ENCODE measurements around the gene AREG. TPM values are rescaled to one million over a fixed set of nuclear protein-coding genes. Genes with fewer than 3 reads are reported as not detected.

Gene AREG
- total RNA-seq, 1 experiment from 2014 or later: 146 TPM

DNA sequence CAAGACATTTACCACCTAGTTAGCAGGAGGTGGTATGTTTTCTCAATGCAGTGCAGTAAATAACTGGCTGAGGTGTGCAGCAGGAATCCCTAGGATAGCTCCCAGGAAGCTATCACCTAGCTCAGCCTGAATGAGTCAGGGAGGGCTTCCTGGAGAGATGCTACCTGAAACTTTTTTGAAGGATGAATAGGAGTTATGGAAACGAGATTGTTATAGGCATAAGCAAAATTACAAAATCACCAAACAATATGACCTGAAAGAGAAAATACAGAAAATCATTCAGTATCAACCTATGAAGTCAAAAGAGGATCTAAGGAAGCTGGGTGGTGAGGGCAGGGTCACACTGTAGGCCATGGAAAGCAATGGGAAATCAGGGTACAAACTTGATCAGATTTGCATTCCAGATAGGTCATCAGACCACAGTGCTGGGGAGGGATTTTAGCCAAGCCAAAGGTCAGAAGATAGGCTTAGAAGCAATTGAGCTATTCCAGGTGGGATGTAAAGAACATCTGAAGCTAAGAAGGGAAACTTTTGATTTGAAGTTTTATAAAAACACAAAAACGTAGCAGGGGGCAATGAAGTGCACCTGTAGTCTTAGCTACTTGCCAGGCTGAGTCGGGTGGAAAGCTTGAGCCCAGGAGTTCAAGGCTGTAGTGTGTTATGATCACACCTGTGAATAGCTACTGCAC lies 11.3 kb downstream of the AREG start:
- Mint-ChIP-seq H3K4me3 (ENCODE audit: unreplicated experiment) (peak overlapping the region; percentile 4), H3K9me3 (ENCODE audit: unreplicated experiment) (peaks cover 12% of the 10 kb centered on the region), H3K4me1 (ENCODE audit: low read depth, unreplicated experiment) (peaks cover 27% of the 10 kb centered on the region), H3K36me3 (ENCODE audit: insufficient read depth, unreplicated experiment) (peaks cover 75% of the 10 kb centered on the region), H3K27ac (ENCODE audit: unreplicated experiment) (peak overlapping the region; percentile 77), H3K27me3 (ENCODE audit: insufficient read depth, unreplicated experiment) (no peaks in the 10 kb centered on the region)
- Histone ChIP-seq H3K36me3 (ENCODE audit: control insufficient read depth, insufficient read depth, low read length) (no peaks in the 10 kb centered on the region; the same call in 1 of the 2 replicates), H3K4me1 (peaks cover 16% of the 10 kb centered on the region; the same call in 1 of the 2 replicates), H3K4me3 (ENCODE audit: low read depth, low read length) (no peak overlapping the region), H3K9me3 (peaks cover 7% of the 10 kb centered on the region), H3K27me3 (replicated peaks; ENCODE audit: control insufficient read depth, insufficient read depth, low read length) (no peaks in the 10 kb centered on the region)
- intact Hi-C loops (cut with micrococcal nuclease; ENCODE audit: unreplicated experiment): loop anchor here (1.0 kb wide), 1 partner anchor 76 kb away; no protein-coding TSS in a partner anchor
- BruUV-seq (replicated peaks): no TSS peak
- DNase-seq: no peak
- TF ChIP-seq, protein P1, sequence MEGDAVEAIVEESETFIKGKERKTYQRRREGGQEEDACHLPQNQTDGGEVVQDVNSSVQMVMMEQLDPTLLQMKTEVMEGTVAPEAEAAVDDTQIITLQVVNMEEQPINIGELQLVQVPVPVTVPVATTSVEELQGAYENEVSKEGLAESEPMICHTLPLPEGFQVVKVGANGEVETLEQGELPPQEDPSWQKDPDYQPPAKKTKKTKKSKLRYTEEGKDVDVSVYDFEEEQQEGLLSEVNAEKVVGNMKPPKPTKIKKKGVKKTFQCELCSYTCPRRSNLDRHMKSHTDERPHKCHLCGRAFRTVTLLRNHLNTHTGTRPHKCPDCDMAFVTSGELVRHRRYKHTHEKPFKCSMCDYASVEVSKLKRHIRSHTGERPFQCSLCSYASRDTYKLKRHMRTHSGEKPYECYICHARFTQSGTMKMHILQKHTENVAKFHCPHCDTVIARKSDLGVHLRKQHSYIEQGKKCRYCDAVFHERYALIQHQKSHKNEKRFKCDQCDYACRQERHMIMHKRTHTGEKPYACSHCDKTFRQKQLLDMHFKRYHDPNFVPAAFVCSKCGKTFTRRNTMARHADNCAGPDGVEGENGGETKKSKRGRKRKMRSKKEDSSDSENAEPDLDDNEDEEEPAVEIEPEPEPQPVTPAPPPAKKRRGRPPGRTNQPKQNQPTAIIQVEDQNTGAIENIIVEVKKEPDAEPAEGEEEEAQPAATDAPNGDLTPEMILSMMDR (IDR thresholded peaks at IDR 0.05; ENCODE audit: insufficient read depth in 1 of 2, low read depth in 1 of 2, low read length in 1 of 2, severe bottlenecking in 1 of 2, unreplicated experiment in 1 of 2): no peak
- ChIA-PET CTCF (interaction anchor here (1.4 to 2.6 kb wide), 3 partner anchors 167 to 219 kb away, joined by 5 to 7 read pairs (median 6); no protein-coding TSS in a partner anchor), POLR2A (interaction anchor here (1.3 to 1.5 kb wide), 2 partner anchors 11 to 75 kb away, joined by 4 to 5 read pairs; partner anchors contain the start of gene AREG)

DNA sequence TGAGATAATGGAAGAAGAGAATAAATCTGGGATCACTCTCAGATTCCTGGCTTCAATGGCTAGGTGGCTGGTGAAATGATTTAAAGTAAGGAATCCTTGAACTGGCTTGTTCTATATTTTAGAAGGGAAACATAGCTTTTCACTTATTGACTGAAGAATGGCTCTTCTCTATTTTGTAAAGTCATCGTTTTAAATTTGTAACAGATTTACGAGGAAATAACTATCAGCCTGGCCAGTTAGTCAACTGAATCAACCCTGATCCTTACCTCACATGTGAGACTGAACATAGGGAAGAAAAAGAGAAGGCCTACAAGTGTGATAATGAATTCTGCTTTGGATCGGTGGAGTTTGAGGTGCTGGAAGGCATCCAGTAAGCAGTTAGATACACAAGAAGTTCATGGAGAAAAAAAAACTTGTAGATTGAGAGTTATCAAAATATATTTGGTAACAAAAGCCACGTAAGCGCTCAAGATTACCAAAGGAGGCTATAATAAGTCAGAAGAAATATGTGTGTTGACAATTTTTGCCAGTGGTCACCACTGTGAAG lies 12.0 kb downstream of the AREG start:
- H3K9me3 ChIP-seq: peaks cover 7% of the 10 kb centered on the region
- TF ChIP-seq, protein P1 (IDR thresholded peaks at IDR 0.05; ENCODE audit: insufficient read depth in 1 of 2, low read depth in 1 of 2, low read length in 1 of 2, severe bottlenecking in 1 of 2, unreplicated experiment in 1 of 2): no peak
- Mint-ChIP-seq H3K4me3 (ENCODE audit: unreplicated experiment) (no peak overlapping the region), H3K4me1 (ENCODE audit: low read depth, unreplicated experiment) (peaks cover 25% of the 10 kb centered on the region), H3K27me3 (ENCODE audit: insufficient read depth, unreplicated experiment) (no peaks in the 10 kb centered on the region), H3K36me3 (ENCODE audit: insufficient read depth, unreplicated experiment) (peaks cover 68% of the 10 kb centered on the region), H3K9me3 (ENCODE audit: unreplicated experiment) (peaks cover 12% of the 10 kb centered on the region), H3K27ac (ENCODE audit: unreplicated experiment) (peak overlapping the region; percentile 77)
- intact Hi-C loops (cut with micrococcal nuclease; ENCODE audit: unreplicated experiment): loop anchor here (1.0 kb wide), 1 partner anchor 75 kb away; no protein-coding TSS in a partner anchor
- ChIA-PET CTCF (interaction anchor here (1.4 to 2.6 kb wide), 3 partner anchors 166 to 218 kb away, joined by 5 to 7 read pairs (median 6); no protein-coding TSS in a partner anchor), POLR2A (interaction anchor here (1.3 to 1.5 kb wide), 2 partner anchors 12 to 75 kb away, joined by 4 to 5 read pairs; partner anchors contain the start of gene AREG)
- H3K36me3 ChIP-seq (ENCODE audit: control insufficient read depth, insufficient read depth, low read length): no peaks in the 10 kb centered on the region
- H3K4me1 ChIP-seq: peaks cover 10% of the 10 kb centered on the region; the same call in 1 of the 2 replicates
- H3K27me3 ChIP-seq (replicated peaks; ENCODE audit: control insufficient read depth, insufficient read depth, low read length): no peaks in the 10 kb centered on the region
- no TSS peak for BruUV-seq (replicated peaks)
- no peak overlapping the region for H3K4me3 ChIP-seq (ENCODE audit: low read depth, low read length)
- no peak for DNase-seq

DNA sequence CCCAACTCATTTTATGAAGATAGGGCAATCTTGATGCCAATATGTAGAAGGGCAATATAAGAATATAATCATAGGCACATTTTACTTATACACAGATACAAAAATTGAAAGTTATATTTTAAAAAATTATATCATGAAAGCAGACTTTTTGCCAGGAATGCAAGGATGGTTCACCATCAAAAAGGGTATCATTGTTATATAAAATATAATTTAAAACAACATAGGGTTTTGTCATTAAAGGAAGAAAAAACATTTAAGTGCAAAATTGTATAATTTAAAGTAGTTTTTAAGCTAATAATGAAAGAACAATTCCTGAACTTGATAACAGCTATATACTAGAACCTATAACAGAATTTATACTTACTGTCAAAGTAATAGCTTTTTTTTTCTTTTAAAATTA lies 15.9 kb downstream of the AREG start:
- no peaks in the 10 kb centered on the region for H3K36me3 ChIP-seq (ENCODE audit: control insufficient read depth, insufficient read depth, low read length)
- Mint-ChIP-seq H3K4me3 (ENCODE audit: unreplicated experiment) (no peak overlapping the region), H3K9me3 (ENCODE audit: unreplicated experiment) (peaks cover 12% of the 10 kb centered on the region), H3K27ac (ENCODE audit: unreplicated experiment) (no peak overlapping the region), H3K4me1 (ENCODE audit: low read depth, unreplicated experiment) (peaks cover 5% of the 10 kb centered on the region), H3K27me3 (ENCODE audit: insufficient read depth, unreplicated experiment) (no peaks in the 10 kb centered on the region), H3K36me3 (ENCODE audit: insufficient read depth, unreplicated experiment) (peaks cover 29% of the 10 kb centered on the region)
- no peak for DNase-seq
- intact Hi-C loops (cut with micrococcal nuclease; ENCODE audit: unreplicated experiment): no loop called here
- H3K9me3 ChIP-seq: peaks cover 7% of the 10 kb centered on the region
- ChIA-PET CTCF (no interaction called here), POLR2A (no interaction called here)
- H3K4me3 ChIP-seq (ENCODE audit: low read depth, low read length): no peak overlapping the region
- TF ChIP-seq, protein P1 (IDR thresholded peaks at IDR 0.05; ENCODE audit: insufficient read depth in 1 of 2, low read depth in 1 of 2, low read length in 1 of 2, severe bottlenecking in 1 of 2, unreplicated experiment in 1 of 2): no peak
- no peaks in the 10 kb centered on the region for H3K27me3 ChIP-seq (replicated peaks; ENCODE audit: control insufficient read depth, insufficient read depth, low read length)
- H3K4me1 ChIP-seq: no peaks in the 10 kb centered on the region
- no TSS peak for BruUV-seq (replicated peaks)

All from Caco-2 (cell line).